ENCODE measurements around the gene JPT1. TPM values are rescaled to one million over a fixed set of nuclear protein-coding genes. Genes with fewer than 3 reads are reported as not detected.
A peak's percentile ranks its signal among the peaks of the same experiment; 100 is the strongest.

JPT1 gene
- total RNA-seq, result 103 and 107 TPM in 2 replicates
- 172 and 181 TPM in 2 replicates for polyA plus RNA-seq

GRCh38 chr17:75154195-75155106 lies at the start of gene JPT1:
Gene JPT1 (minus strand): TSS chr17:75154512. CDS start chr17:75154397, 115 bp downstream.
- Histone ChIP-seq H3K9me2 (replicated peaks; ENCODE audit: insufficient read depth) (no peaks in the 10 kb centered on the region), H3K79me2 (peaks cover 45% of the 10 kb centered on the region), H3K4me2 (peak within 1 kb of the TSS; percentile 76), H4K20me1 (ENCODE audit: insufficient read depth, poor library complexity, severe bottlenecking) (no peaks in the 10 kb centered on the region), H3K36me3 (replicated peaks; ENCODE audit: insufficient read depth, low read depth) (no peaks in the 10 kb centered on the region), H3K27ac (peak within 1 kb of the TSS; percentile 80), H3K9me3 (ENCODE audit: low read depth) (no peaks in the 10 kb centered on the region), H3K27me3 (no peaks in the 10 kb centered on the region), H2AFZ (no peak within 1 kb of the TSS), H3K4me1 (ENCODE audit: insufficient read depth) (peaks cover 7% of the 10 kb centered on the region), H3K4me3 (peak within 1 kb of the TSS; percentile 57)
- no peak for TF ChIP-seq EZH2phosphoT487 (IDR thresholded peaks at IDR 0.05; ENCODE audit: low read depth, severe bottlenecking, unreplicated experiment)
- no peak for TF ChIP-seq CTCF (IDR thresholded peaks at IDR 0.05; ENCODE audit: poor library complexity)
- no peak for TF ChIP-seq EZH2 (IDR thresholded peaks at IDR 0.05; ENCODE audit: borderline replicate concordance)
- DNase-seq (ENCODE audit: low spot score), result peak; percentile 99
- 5% methylated on average over 45 of the region's 67 CpGs for WGBS (ENCODE audit: low lambda C conversion rate, missing lambda C conversion rate)

GRCh38 chr17:75199886-75200618 lies 45.7 kb upstream of the JPT1 start:
- H3K27ac ChIP-seq, result no peak overlapping the region
- WGBS (ENCODE audit: low lambda C conversion rate, missing lambda C conversion rate), result 90% methylated on average over 6 of the region's 6 CpGs
- no peak overlapping the region for H2AFZ ChIP-seq
- no peaks in the 10 kb centered on the region for H3K4me1 ChIP-seq (ENCODE audit: insufficient read depth)
- no peaks in the 10 kb centered on the region for H3K36me3 ChIP-seq (replicated peaks; ENCODE audit: insufficient read depth, low read depth)
- no peaks in the 10 kb centered on the region for H3K27me3 ChIP-seq
- H3K9me3 ChIP-seq (ENCODE audit: low read depth), result no peaks in the 10 kb centered on the region
- H3K79me2 ChIP-seq, result no peaks in the 10 kb centered on the region
- no peaks in the 10 kb centered on the region for H4K20me1 ChIP-seq (ENCODE audit: insufficient read depth, poor library complexity, severe bottlenecking)
- no peaks in the 10 kb centered on the region for H3K9me2 ChIP-seq (replicated peaks; ENCODE audit: insufficient read depth)
- no peak overlapping the region for H3K4me3 ChIP-seq
- DNase-seq (ENCODE audit: low spot score), result no peak
- no peak for TF ChIP-seq CTCF (IDR thresholded peaks at IDR 0.05; ENCODE audit: poor library complexity)
- H3K4me2 ChIP-seq, result no peak overlapping the region

GRCh38 chr17:75194879-75195278 lies 40.6 kb upstream of the JPT1 start:
- Histone ChIP-seq H3K27ac (no peak overlapping the region), H3K9me2 (replicated peaks; ENCODE audit: insufficient read depth) (no peaks in the 10 kb centered on the region), H2AFZ (no peak overlapping the region), H3K4me1 (ENCODE audit: insufficient read depth) (no peaks in the 10 kb centered on the region), H3K79me2 (no peaks in the 10 kb centered on the region), H3K9me3 (ENCODE audit: low read depth) (no peaks in the 10 kb centered on the region), H3K4me3 (no peak overlapping the region), H3K4me2 (no peak overlapping the region), H3K36me3 (replicated peaks; ENCODE audit: insufficient read depth, low read depth) (no peaks in the 10 kb centered on the region), H3K27me3 (no peaks in the 10 kb centered on the region), H4K20me1 (ENCODE audit: insufficient read depth, poor library complexity, severe bottlenecking) (no peaks in the 10 kb centered on the region)
- DNase-seq (ENCODE audit: low spot score), result no peak
- WGBS (ENCODE audit: low lambda C conversion rate, missing lambda C conversion rate), result 73% methylated on average over 4 of the region's 5 CpGs
- TF ChIP-seq EZH2phosphoT487 (IDR thresholded peaks at IDR 0.05; ENCODE audit: low read depth, severe bottlenecking, unreplicated experiment), result no peak
- no peak for TF ChIP-seq EZH2 (IDR thresholded peaks at IDR 0.05; ENCODE audit: borderline replicate concordance)
- TF ChIP-seq CTCF (IDR thresholded peaks at IDR 0.05; ENCODE audit: poor library complexity), result no peak
